Measurements from ENCODE around the gene SNN.

SNN gene

DNA sequence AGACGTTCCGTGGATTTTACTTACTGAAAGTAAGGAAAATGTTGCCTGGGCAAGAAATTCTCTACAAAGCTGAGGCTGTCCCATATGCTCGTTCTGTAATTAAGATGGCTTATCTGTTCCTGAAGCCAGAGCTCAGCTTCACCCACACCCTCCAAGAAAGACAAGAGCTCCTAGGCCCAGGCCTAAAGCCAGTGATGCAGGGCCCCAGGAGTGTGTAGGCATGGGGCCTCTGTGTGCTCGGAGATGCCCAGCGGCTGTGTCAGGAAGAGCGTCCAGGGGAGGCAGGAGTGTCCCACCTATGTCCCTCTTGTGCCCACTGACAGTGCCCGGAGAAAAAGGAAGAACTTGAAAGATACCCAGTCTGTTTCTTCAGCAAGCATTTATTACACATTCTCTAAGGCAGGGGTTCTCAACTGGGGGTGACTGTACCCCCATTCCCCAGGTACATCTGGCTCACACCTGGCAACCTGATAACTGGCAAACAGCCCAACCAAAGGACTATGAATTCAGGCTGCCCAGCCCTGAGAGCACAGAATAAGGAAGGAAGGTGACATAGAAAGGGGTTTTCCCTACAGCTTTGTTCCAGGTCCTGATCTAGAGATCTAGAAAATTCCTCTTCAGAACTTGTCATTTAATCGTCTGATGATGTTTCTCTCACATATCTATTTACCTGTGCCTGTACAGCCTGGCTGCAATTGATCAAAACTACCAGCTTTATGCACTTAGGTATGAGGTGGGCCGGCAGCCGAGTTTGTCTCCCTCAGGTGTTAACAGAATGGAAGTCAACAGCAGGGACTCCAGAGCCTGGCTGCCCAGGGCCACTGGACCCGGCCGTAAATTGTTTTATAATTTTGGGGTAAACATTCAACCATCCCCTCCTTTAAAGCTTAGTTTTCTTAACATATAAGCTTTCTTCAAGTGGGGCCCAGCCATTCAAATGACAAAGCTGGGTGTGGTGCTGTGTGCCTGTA, 12.0 kb downstream of the SNN start:
- no peak for DNase-seq (ENCODE audit: low read depth in 2 of 2)

DNA sequence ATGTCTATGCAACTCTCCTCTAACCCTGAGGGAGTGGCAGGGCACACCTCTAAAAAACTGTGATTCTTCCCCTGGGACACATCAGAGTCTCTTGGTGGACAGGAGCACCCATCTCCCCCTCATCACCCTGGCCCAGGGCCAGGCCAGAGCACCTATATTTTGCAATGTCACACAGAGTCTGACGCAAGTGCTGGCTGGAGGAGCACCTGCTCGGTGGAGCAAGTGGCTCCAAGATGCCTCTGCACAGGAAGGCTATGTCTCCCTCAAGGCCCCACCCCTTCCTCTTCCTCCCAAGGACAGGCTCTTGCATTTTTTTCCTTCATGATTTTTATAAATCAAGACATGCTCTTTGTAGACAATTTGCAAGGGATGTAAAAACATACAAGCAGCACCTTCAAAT, 13.3 kb downstream of the SNN start:
- DNase-seq (ENCODE audit: low read depth in 2 of 2): no peak

DNA sequence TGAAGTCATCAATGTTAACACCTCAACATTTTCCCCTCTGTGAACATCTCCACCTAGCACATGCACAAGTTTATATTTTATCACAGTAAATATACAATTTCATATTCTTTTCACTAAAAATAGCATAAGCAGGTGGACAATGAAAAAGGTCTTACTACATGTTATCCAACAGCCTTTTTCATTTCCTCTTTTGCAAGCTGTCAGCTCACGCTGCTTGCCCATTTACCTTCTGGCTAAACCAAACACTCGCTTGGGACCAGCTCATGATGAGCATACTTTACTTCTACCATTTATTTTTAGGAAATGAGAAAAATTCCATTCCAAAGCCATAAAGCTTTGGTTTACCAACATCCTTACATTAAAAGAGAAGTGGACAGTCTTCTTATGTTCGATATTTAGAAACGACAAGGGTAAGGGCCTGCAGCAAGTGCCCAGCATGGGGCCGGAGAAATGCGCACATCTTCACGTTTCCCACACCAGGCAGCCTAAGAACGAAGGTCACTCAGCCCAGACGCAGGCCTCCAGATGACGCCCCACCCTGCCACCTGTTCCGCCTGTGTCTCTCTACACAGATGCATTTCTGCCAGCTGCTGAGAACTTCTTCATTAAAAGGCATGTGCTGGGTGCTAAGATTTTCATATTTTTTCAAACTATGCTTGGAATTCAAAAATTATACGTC, 13.9 kb downstream of the SNN start:
- DNase-seq (ENCODE audit: low read depth in 2 of 2): no peak

DNA sequence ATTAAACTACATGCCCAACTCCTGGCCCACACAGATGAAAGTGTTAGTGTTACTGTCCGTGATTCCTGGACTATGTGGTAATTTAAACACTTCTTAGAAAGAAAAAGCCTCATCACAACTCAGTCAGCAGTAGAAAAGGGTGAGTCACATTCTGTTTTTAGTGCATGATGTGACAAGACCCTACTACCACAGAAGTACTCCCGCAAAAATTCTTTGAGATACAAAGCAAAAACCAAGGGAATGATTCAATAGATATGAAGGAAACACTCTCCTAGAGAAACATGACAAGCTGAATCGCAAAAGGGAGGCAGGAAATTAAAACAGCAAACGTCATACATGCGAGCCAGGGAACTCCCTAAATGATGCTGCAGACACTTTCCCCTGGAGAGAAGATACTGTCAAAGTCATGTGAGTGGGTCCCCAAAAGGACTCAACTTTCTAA, 14.4 kb downstream of the SNN start:
- DNase-seq (ENCODE audit: low read depth in 2 of 2): peak; percentile 69 to 75

DNA sequence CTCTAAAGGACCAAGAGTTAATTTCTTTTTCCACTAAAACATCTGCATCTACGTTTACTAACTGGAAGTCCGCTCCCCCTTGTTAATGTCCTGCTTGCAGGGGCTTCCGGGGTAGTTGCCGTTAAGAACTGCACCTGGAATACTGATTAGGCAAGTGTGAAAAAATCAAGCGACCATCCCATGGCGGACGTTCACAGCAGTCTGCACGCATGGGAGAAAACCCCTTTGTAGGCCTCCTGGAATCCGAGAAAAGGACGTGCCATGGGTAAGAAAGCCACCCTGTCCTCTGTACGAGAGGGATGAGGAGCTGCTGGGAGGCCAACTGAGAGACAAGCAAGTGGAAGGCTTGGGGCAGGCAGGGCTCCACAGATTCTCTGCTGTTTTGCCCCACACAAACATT, 14.9 kb downstream of the SNN start:
- DNase-seq (ENCODE audit: low read depth in 2 of 2): no peak

DNA sequence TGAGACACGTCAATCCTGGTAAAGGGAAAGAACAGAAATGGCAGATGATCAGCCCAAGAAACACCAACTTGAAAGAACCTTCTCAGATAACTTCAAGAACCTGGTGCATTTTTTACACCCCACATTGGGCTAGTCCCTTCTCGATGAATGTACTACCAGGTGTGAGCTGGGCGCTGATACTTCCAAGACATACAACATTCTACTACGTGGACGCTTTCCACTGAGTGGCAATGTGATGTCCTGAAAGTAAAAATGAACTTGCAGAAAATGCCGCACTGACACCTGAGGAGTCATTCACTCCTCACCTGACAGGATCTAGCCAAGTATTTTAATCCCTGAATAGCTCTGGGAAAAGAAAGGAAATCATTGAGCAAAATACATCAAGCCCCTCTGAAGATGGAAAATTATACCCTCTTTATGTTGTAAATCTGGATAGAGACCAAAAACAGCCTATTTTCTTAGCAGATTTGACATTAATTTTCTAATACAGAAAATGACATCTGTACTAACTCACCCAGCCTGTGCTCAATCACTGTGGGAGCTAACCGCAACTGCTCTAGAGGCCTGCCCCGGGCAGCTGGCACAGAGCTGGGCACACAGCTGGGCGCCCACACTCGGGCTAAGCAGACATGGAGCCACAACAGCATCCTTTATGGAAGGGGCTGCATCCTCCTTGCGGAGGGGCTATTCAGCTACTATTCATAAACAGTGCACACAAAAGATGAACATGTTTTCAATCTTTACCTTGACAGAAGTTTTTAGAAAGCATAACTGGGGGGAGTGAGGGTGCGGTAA, 16.2 kb downstream of the SNN start:
- no peak for DNase-seq (ENCODE audit: low read depth in 2 of 2)

DNA sequence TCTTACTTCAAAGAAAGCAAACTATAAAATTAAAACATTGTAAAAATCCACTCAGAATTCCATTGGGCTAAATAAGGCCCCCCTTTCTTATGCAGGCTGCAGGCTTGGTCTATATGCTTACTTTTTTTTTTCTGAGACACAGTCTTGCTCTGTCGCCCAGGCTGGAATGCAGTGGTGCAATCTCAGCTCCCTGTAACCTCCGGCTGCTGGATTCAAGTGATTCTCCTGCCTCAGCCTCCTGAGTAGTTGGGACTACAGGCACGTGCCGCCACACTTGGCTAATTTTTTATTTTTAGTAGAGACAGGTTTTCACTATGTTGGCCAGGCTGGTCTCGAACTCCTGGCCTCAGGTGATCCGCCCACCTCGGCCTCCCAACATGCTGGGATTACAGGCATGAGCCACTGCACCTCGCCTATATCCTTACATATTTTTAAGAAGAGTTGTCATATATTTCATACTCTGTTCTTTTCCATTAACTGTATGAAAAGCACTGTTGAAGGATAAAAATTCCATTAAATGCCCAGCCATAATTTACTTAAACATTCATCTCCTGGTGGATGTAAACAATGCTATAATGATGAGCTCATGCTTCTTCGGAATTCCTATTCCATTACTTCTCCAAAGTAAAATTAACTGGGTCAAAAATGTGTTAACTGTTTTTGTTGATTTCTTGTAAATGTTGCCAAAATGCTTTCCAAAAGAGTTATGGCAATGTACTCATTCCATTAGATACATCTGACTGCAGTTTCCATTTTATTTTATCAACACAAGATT, 17.8 kb downstream of the SNN start:
- peak in 1 of 2 experiments; percentile 44 for DNase-seq (ENCODE audit: low read depth in 2 of 2)

DNA sequence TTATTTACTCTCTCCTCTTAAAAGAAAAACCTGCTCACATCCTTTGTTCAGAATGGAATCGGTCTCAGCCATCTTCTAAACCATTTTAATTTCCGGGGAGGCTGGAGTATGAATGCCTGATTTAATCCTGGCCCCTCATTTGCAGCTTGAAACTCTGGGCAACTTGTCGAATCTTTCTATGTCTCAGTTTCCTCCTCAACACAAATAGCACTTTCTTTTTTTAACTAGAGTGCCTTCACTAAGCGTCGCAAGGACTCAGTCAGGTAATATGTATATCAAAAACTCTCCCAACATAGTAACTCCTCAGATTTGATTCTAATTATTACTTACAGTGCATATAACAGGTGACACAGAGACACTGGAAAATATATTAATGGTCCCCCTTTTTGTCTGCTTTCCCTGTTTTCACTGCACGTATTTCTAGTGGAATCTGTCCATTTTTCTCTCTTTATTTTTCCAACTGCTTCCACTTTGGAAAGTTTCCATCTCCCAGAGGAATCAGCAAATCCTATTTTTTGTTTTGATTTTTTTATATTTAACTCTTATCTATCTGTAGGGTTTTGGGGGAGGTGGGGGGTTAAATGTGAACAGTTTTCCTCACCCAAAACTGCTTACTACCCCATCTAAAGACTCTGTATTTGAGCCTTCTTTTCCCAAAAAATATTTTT, 18.6 kb downstream of the SNN start:
- DNase-seq (ENCODE audit: low read depth in 2 of 2): no peak

DNA sequence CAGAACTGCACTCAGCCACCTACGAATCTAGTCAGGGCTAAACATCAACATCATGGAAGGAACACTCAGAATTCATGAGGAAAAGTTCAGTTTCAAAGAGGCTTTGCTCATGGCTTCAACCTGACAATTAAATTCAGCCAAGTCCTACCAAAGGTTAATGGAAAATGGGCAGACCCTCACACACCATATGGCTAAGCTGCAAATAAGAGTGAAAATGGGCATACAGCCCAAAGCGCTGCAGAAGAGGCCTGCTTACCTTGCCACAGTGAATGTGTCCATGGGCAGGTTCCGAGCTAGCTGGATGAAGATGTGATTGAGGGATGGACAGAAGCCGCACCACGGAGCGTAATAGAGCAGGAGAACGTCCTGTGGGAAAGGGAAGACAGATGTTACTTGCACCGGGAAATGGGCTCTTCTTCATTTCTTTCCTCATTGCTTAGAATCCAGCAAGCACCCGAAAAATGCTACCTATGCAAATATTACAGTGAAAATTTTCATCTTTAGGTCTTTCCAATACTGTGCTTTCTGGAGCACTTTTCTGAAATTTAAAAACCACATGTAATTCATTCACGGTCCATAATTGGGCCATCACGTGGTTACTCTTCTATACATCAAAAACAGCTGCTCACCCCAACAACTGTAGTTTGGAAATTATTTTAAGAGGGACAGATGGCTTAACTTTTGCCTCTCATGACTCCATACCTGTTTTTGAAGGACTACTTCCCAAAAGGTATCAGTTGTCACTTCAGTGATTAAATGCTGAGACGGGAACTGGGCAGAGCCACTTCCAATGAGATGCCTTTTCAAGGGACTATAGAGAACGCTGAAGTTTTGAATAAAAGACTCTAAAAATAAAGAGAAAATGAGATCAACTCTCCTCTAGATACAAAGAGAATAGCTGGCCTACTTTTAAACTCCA, 19.6 kb downstream of the SNN start:
- no peak for DNase-seq (ENCODE audit: low read depth in 2 of 2)

DNA sequence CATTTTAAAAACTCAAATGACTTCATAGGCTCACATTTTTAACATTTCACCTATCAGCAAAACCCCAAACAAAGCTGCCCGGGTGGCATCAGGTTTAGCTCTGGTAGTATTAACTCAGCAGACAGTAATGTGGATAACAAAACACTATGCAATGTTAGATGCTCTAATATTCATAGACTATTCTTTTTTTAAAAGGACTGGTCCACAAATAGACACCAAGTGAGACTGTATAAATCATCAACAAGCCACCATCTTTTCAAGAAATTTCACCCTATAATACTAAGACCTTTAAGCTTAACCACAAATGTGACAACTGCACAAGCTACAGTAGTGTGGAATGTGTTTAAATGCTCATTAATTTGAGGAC, 20.2 kb downstream of the SNN start:
- no peak for DNase-seq (ENCODE audit: low read depth in 2 of 2)

DNA sequence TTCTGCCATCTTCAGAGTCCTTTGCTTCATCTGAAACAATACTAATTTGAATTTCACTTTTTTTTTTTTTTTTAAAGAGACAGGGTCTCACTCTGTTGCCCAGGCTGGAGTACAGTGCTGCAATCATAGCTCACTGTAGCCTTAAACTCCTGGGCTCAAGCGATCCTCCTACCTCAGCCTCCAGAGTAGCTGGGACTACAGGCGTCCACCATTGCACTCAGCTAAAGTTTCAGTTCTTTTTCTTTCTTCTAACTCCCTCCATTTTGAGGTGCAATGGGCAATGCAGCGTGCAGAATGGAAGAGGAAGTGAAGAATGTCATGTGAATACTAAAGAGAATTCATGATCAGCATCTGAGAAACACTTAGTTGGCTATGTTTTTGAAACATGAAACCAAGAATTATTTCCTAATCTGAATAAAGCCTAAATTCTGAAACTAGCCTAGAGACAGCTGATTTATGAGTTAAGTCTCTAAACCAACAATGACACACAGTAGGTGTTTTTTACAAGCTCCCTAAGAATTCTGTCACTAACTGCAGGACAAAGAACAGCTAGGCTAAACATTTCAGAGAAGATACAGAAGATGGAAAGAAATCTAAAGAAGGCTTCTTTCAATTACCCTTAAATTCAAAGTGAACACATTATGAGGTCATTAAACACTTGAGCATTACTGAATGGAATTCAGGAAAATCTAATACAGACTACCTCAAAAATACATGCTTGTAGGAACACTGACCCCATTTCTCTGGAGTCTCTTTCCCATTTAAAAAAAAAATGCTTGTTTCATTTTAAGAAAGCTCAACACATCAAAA, 21.0 kb downstream of the SNN start:
- DNase-seq (ENCODE audit: low read depth in 2 of 2): no peak

DNA sequence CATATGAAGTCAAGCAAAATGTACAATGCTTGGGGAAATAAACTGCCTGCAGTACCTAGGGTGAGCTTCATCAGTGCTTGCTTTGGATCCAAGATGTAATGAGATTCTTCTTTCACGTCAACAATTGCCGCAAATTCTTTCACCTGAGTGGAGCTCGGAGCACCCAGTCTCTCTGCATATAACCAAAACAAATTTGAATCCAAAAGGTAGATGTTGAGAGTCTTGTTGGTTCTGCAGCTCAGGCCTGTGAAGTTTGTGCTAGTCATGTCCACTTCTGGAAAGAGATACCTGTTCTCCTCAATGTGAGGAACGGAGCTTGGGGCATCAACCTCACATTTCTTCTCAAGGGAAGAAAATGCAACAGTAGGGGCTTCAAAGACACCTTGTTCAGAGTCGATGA, 23.0 kb downstream of the SNN start:
- no peak for DNase-seq (ENCODE audit: low read depth in 2 of 2)

DNA sequence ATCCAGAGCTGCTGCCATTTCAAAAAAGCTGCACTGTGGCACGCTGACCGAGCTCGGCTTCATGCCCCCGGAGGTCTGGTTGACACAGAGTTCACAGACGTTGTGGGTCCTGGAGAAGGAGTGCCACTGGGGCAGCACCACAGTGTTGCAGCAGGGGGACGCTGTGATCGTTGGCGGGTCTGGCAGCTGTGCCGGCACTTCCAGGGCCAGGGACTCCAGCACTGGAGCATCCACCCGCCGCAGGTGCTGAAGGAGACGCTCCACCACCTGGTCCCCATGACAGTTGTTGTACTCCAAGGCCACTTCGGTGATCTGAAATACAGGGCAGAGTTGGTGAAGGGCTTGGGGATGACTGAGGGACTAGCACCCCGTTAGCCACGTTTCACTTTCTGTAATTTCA, 23.5 kb downstream of the SNN start:
- DNase-seq (ENCODE audit: low read depth in 2 of 2): no peak

DNA sequence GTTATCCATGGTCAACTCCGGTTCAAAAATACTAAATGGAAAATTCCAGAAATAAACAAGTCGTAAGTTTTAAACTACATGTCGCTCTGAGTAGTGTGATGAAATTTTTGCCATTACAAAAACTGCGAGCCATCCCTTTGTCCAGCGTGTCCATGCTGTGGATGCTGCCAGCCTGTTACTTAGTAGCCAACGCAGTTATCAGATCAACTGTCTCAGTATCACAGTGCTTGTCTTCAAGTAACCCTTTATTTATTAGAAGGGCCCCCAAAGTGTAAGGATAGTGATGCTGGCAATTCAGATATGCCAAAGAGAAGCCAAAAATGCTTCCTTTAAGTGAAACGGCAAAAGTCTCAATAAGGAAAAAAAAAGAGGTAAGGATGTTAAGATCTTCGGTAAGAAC, 23.9 kb downstream of the SNN start:
- DNase-seq (ENCODE audit: low read depth in 2 of 2): no peak

DNA sequence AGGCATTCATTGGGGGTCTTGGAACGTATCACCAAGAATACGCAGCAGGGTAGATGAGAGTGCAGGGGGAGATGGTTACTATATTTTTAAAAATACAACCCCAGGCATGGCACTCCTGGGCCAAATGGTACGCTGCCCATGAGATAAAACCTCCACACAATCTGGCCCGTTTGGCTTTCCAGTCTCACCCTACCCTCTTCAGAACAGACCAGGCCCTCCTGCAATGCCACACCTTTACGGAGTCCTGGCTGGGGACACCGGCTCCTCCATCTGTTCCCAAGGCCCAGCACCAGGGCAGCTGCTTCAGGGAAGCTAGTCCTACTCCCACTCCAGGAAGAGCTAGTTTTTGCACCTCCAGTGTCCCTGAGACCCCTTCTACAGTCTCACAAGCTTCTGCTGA, 24.4 kb downstream of the SNN start:
- DNase-seq (ENCODE audit: low read depth in 2 of 2): no peak

DNA sequence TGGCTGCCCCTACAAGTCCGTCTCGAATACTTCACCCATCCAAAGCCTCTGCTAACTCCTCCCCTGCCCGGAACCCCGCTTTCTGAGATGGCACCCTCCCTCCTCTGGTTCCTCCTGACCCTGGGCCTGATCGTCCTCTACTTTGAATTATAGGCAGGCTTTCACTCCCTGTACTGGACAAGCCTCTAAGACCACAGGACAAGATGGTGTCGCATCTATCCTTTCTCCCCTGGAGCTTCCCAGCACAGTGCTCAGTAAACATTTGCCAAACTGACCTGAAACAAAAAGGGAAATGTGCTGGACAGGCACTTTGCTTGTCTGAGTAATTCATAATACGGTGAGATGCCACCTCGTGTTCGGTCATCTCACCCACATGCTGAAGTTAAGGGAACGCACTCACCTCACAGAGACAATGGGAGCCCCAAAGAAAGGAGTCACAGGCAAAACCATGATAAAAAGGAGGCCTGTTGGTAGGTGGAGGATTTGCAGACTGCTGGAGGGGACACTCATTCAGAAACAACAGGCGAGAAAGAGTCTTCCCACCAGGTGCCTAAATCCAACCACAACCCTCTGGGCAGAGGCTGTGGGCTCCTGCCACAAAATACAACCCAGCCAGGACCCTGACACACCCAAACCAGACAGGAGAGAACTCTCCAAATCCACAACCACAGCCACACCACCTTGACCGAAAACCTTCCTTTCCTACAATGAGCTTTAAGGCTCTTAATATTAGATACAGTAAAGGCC, 28.2 kb downstream of the SNN start:
- no peak for DNase-seq (ENCODE audit: low read depth in 2 of 2)

DNA sequence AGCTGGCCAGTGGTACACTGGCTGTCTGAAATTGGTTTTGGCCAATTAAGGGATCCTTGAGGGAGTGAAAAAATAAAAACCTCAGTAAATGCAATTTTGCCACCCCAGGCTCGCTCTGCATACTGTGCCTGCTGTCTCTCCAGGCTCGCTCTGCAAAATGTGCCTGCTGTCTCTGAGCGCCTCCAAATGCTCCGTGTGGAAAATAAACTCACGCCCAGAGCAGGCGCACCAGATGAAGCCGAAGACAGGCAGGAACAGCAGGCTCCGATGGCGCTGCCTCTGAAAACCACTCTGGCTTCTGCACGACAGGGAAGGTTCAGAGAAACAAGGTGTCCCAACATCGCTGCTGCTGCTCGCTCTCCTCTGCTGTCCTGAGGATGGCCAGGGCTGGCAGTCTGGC, 29.1 kb downstream of the SNN start:
- DNase-seq (ENCODE audit: low read depth in 2 of 2): no peak

DNA sequence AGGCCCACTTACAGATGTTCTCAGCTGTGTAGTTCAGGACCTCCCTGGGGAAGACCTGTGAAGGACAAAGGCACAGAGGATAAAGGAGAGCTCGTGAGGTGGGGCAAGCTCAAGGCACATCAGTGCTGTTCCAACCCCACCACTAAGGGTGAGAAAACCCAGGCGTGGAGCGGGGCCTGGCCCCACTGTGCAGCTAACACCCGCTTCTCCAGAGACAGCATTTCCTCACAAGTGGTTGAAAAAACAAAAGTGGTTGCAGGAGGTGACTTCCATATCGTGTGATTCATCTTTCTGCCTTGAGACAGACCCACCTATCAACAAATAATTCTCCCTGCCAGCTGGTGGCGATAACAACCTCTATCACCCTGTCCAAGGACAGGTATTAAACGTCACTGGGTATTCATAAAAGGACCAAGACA, 30.0 kb downstream of the SNN start:
- no peak for DNase-seq (ENCODE audit: low read depth in 2 of 2)
